ENCODE measurements around the gene FAM9C. TPM values are rescaled to one million over a fixed set of nuclear protein-coding genes. Genes with fewer than 3 reads are reported as not detected.

The FAM9C gene
- total RNA-seq, 4 donors from 2014 or later: not detected

GRCh38 chrX:12994321-12994720 is 50.1 kb downstream of the FAM9C start:
- 50 to 58% methylated on average over 4 of the region's 4 CpGs for WGBS, 2 donors
- intact Hi-C loops (cut with DNase I; ENCODE audit: low total_unique reads): no loop called here
- no peak for DNase-seq (ENCODE audit: low spot score in 2 of 2)
- H3K4me3 ChIP-seq (ENCODE audit: low read depth, poor library complexity, severe bottlenecking): no peak overlapping the region
- TF ChIP-seq POLR2A (IDR thresholded peaks at IDR 0.05): no peak
- TF ChIP-seq CTCF (IDR thresholded peaks at IDR 0.05): no peak

- 91 to 94% methylated on average over 1 of the region's 1 CpG for WGBS, 2 donors
- TF ChIP-seq POLR2A (IDR thresholded peaks at IDR 0.05) (no peak), CTCF (IDR thresholded peaks at IDR 0.05) (no peak)
- H3K4me3 ChIP-seq (ENCODE audit: low read depth, poor library complexity, severe bottlenecking): no peak overlapping the region
- DNase-seq (ENCODE audit: low spot score in 2 of 2): no peak
- intact Hi-C loops (cut with DNase I; ENCODE audit: low total_unique reads): no loop called here
Observed at GRCh38 chrX:12993826-12994225, 50.6 kb downstream of the FAM9C start.

- WGBS, 2 donors: 48 to 52% methylated on average over 4 of the region's 4 CpGs
- no peak overlapping the region for H3K4me3 ChIP-seq (ENCODE audit: low read depth, poor library complexity, severe bottlenecking)
- intact Hi-C loops (cut with DNase I; ENCODE audit: low total_unique reads): no loop called here
Observed at GRCh38 chrX:12992544-12993118, 51.8 kb downstream of the FAM9C start.

GRCh38 chrX:12991575-12991974 is 52.8 kb downstream of the FAM9C start:
- 86% methylated on average over 3 of the region's 3 CpGs for WGBS, 2 donors
- DNase-seq (ENCODE audit: low spot score in 2 of 2): no peak
- intact Hi-C loops (cut with DNase I; ENCODE audit: low total_unique reads): no loop called here
- TF ChIP-seq CTCF (IDR thresholded peaks at IDR 0.05) (no peak), POLR2A (IDR thresholded peaks at IDR 0.05) (no peak)
- no peak overlapping the region for H3K4me3 ChIP-seq (ENCODE audit: low read depth, poor library complexity, severe bottlenecking)

More at GRCh38 chrX:12992544-12993118, 51.8 kb downstream of the FAM9C start:
- DNase-seq (ENCODE audit: low spot score in 2 of 2): no peak
- TF ChIP-seq POLR2A (IDR thresholded peaks at IDR 0.05) (no peak), CTCF (IDR thresholded peaks at IDR 0.05) (no peak)

- no peak overlapping the region for H3K4me3 ChIP-seq (ENCODE audit: low read depth, poor library complexity, severe bottlenecking)
- DNase-seq (ENCODE audit: low spot score in 2 of 2): no peak
- no peak for TF ChIP-seq CTCF (IDR thresholded peaks at IDR 0.05)
- TF ChIP-seq POLR2A (IDR thresholded peaks at IDR 0.05): no peak
- intact Hi-C loops (cut with DNase I; ENCODE audit: low total_unique reads): no loop called here
- 54 to 70% methylated on average over 3 of the region's 3 CpGs for WGBS, 2 donors
Observed at GRCh38 chrX:12989461-12989860, 55.0 kb downstream of the FAM9C start.

DNA sequence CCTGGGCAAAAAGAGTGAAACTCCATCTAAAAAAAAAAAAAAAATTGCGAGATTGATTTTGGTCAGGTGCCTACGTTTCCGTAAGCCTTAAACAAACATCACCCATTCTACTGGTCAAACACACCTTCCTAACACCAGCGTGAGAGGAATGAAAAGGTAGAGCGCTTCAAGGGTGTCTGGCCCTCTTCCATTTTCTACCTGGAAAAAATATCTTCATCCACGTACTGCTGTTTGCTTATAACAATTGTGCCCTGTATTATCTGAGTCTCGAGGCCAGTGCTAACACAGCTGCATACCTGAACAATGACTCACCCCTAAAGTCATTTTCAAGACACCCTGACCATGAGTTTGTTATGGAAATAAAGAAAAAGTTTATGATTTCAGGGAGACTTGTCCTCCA is 55.6 kb downstream of the FAM9C start:
- 41 to 60% methylated on average over 7 of the region's 7 CpGs for WGBS, 2 donors
- TF ChIP-seq CTCF (IDR thresholded peaks at IDR 0.05): no peak
- TF ChIP-seq POLR2A (IDR thresholded peaks at IDR 0.05): no peak
- no peak for DNase-seq (ENCODE audit: low spot score in 2 of 2)
- intact Hi-C loops (cut with DNase I; ENCODE audit: low total_unique reads): no loop called here
- no peak overlapping the region for H3K4me3 ChIP-seq (ENCODE audit: low read depth, poor library complexity, severe bottlenecking)
